Stimulated activated CD8-positive, alpha-beta memory T cell treated with anti-CD3 and anti-CD28 coated beads, Interleukin-7, amount 100 ng/mL, for 4 hours (primary cell): ENCODE data around the gene RANBP10.
A peak's percentile ranks its signal among the peaks of the same experiment; 100 is the strongest.

ENCODE experiments used
- DNase-seq, 2 donors: peaks; one replicate each; pipeline ENCODE4 v3.0.0-alpha.2; 2020; ENCODE audit warnings: low read depth in 2 of 2

Gene RANBP10

DNA sequence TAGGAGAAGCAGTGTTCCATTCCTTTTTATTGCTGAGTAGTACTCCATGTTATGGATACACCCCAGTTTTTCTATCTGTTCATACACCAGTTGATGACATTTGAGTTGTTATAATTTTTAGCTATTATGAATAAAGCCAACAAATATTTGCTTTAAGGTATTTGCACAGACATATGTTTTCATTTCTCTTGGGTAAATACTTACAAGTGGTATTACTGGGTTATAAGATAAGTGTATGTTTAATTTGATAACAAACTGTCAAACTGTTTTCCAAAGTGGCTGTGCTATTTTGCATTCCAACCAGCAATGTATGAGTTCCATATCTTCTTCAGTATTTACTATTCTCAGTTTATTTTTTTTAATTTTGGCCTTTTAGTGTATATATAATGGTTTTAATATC is 59.5 kb downstream of the RANBP10 start:
- no peak for DNase-seq

- DNase-seq, result no peak
Observed at GRCh38 chr16:67741118-67741517, 65.2 kb downstream of the RANBP10 start.

DNA sequence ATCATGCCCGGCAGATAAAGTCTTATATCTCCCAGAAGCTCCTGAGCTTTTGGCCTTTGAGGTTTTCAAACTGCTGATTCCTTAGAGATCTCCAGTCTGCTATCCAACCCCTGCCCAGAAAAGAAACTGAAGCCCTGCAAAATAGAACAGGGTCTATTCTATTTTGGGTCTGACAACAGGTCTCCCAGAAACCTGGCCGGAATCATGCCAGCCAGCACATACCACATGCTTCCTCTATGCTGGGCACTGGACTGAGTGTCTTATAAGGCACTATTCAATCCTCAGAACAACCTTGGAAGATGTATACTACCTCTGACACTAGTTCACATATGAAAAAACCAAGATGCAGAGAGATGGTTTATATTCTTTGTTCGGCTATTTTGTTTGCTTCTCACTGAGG is 66.0 kb downstream of the RANBP10 start:
- DNase-seq, result no peak

- DNase-seq, result no peak
Observed at GRCh38 chr16:67736858-67737257, 69.5 kb downstream of the RANBP10 start.

GRCh38 chr16:67734731-67735201 is 71.6 kb downstream of the RANBP10 start:
- DNase-seq, result no peak

GRCh38 chr16:67733734-67734470 is 72.5 kb downstream of the RANBP10 start:
- DNase-seq, result no peak

DNA sequence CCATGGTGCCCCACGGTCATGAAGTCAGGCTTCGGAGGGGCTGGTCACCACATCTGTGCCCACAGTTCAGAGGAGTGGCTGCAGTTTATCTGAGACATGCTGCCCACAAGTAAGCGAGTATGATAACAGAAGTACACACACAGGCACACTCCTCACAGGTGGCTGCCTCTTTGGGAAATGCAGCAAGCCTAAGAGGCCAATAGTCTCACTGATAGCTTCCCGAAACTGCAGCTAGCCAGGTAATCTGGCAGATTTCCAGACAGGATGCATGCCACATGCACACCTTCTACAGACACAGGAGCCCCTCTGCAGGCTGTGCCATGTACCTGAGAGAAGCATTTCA is 74.6 kb downstream of the RANBP10 start:
- no peak for DNase-seq

DNA sequence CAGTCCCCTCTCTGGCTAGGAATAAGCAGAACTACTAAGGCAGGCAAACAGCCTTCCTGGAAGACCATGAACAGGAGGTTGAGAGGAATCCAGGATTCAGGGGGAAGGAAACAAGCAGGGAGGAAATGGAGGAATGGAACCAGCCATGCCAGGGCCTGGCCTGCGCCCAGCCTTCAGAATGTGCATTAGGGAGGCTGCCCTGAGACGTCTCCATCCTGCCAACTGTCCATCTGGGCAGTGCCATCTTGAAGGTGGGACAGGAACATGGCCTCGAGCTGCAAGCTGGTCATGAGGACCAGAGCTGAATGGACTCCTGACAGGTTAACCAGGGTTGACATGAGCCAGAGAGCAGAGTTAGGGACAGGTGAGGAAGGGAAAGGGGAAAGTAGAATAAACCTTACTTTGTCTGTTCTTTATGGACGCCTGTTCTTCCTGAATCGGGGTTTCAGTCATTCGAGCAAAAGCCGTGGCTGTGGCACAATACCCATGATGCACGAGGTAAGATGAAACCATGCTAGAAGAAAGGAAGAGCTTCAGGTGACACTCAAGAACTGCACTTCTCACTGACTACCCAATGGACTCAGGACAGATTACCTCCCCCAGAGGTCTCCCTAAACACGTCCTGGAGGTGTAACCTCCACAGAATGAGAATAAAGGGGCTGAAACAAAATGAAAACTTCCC is 75.1 kb downstream of the RANBP10 start:
- no peak for DNase-seq

DNA sequence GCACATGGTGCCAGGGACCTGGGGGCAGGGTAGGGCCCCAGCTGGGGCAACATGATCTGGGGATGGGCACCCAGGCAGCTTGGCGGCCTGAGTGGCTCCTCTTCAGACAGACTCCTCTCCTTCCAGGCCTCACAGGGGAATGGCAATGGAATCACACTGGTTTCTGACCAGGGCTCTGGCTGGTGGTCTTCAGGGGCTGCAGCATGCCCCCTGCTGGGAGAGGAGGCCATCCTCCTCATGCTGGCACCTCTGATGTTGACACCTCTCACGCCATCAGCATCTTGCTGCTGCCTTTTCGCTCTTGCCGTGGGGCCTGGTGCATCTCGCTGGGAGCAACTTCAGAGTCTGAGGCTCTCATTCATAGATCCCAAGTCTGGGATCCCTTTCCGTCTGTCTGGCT is 76.0 kb downstream of the RANBP10 start:
- no peak for DNase-seq

DNA sequence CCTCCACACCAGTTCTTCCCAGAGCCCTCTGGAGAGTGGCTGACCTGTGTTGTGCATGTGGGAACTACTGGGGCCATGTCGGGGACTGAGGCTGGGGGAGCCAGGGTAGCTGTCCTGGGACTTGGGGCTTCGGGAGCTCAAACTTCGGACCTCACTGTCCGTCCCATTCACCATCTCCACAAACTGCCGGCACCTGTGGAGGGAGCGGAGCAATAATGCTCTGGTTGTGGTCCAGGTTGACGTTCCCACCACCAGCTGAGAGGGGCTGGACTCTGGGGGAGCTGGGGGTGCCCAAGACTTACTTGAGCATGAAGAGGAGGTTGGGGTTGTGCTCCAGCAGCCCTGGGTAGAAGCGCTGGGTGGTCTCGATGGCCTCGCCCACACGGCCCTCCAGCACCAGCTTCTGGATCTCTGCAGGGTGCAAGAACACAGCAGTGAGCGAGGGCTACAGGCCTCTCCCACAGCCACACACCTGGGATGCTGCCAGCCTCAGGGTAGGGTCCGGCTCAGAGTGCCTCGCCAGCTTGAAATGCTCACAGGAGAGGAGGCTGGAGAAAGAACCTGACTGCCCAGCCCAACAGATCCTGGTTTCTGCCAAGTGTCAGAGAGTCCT is 76.6 kb downstream of the RANBP10 start:
- no peak for DNase-seq

DNA sequence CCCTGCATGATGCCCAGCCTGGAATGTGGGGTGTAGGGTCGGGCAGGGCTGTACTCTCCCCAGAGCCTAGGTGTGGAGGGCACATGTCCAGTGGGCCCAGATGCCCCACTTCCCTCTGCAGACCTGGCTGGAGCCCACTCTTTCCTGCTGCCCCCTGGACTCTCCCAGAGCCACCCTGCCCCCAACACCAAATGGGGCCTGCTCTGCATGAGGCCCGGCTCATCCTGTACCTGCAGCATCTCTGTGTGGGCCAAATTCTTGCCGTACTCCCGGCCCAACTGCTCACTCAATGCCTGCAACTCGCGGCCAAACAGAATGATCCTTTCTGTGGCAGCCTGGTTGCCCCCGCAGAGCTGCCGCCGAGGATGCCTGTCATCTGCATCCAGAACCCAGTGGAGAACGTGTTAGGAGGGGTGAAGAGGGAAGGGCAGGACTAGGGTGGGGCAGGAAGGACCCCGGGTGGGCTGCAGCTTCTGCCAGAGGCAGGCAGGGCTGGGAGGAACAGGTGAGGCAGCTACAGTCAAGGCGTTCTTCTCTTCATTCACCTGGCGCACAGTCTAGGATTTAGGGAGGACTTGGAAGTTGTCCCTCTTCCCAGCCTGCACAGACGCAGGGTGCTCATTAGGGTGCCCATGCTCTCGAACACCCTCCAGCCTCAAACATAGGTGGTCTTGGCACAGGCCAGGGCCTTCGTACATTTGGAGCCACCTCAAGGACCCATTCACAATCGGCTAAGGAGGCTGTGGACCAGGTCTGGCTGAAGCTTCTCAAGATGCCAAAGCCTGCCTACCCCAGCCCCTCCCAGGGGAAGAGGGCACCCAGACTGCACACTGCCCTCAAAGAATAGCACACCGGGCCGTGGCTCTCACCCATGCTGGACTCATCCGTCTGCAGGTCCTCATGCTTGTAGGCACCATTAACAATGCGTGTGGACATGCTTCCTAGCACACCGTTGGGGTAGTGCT is 78.6 kb downstream of the RANBP10 start:
- no peak for DNase-seq

DNA sequence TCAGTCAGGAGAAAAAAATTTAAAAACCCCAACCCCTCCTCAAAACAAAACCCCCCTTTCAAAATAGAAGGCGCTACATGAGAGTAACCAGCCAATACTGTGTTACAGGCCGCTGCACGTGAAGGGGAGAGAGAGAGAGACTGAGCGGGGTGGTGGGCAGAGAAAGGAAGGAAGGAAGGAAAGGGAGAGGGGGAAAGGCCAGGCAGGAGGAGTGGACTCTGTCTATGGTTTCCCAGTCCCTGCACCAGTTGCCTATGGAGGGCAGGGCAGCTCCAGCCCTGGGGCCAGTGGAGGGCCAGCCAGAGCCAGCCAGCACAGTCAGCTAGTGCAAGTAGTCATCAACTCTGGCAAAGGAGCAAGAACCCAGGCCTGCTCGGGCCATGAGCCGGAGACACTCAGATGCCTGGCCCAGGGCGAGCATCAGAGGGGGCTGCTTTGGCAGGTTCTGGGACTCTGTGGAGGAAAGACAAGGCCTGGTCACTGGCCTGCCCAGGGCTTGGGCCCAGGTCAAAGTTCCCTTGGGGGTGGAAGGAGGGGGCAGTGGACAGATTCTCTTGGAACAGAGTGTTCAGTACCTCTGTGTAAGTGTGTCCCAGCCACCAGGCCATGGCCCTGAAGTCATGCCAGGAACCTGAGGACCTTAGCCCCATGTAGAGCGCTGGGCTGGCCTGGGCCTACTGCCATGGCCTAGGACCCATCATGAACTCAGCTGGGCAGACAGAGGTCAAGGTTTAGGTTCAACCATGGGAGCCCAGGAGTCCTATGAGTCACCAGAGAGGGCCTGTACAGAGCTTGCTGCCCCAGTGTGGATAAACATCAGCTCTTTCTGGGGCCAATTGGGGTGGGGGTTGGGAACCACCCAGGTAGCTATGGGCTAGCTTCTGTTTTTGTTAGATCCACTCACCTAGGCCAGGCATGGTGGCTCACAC is 80.0 kb downstream of the RANBP10 start:
- DNase-seq, result no peak

DNA sequence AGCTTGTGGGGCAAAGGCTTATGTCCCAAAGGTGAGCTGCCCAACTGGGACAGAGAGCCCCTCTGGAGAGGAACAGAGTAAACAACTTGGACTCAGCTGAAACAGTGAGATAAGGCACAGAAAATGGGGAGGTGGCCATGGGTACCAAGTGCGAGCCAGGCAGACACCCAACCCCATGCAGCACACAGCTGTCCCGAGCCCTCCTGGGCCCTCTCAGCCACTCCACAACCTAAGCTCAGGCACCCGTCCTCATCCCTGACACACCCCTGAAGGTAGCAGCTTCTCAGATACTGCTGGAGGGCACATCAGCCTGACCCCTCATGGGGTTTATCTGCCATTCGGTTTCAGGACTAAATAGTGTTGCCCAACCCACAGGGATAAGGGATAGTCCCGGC is 82.5 kb downstream of the RANBP10 start:
- DNase-seq, result no peak

DNA sequence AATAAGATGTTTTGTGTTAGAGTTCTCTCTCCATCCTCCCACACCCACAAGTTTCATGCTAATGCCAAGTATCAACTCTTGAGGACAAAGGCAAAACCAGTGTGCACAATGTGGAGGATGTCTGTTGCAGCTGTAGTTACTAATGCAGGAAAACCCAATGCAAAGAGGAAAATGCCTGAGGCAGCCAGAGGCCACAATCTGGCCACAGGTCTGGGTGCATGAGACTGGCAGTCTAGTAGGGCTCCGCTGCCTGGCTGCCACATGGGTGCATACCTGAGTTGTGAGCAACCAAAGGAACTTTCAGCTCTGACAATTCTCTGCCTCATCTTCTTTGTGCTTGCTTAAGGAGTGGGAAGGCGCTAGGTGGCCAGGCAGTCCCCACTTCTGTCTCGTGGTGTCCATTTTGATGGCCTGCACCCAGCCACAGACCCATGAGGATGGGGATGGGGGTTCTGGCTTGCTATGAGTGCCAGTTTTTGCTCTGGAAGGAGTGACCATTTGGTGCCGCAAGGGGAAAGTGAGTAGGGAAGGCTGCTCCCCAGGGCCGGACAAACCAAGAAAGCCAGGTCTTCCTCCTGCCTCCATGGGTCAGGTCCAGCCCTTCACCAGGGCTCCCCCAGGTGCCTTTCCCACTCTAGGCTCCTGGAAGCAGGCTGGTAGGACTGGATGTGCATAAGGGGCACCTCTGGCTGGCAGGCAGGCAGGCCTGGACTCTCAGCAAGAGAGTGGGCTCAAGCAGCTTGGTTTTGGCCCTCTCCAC is 83.0 kb downstream of the RANBP10 start:
- DNase-seq, result no peak

- no peak for DNase-seq
Observed at GRCh38 chr16:67720236-67720635, 86.1 kb downstream of the RANBP10 start.

- DNase-seq, result no peak
Observed at GRCh38 chr16:67719778-67720144, 86.6 kb downstream of the RANBP10 start.

GRCh38 chr16:67719048-67719777 is 87.1 kb downstream of the RANBP10 start, which contains the start of gene GFOD2:
GFOD2 (minus strand) TSS chr16:67719316; CDS start chr16:67685715, 33,601 bp downstream.
- DNase-seq, result peak; percentile 94 to 95

GRCh38 chr16:67718668-67719047 is 87.7 kb downstream of the RANBP10 start:
- no peak for DNase-seq

DNA sequence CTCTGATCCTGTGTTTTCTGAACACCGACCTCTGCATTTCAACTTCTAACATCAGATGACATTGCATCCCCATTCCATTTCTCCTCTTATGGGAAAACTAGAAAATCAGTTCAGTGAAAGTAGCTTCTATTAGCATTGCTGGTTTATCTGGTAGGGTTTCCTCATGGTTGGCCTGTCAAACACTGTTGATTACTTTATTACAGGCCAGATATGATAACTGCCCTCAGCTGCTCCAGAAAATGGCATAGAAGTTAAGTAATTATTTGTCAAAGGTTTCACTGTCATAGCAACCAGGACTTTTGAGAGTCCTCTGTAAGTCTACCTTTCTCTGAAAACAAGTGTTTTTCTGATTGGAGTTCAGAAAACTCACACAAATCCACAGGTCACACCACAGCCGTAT is 90.3 kb downstream of the RANBP10 start:
- DNase-seq, result no peak
